GM12872 (cell line): Measurements from ENCODE around the gene TOMM40.

Experiments
- TF ChIP-seq, protein P1 (sequence below): IDR thresholded peaks from 3 replicates; pipeline ENCODE4 v1.5.1; 2011; ENCODE audit warnings: low read depth, mild to moderate bottlenecking, low read length, moderate library complexity; ENCODE audit not compliant: insufficient read depth

The TOMM40 gene

DNA sequence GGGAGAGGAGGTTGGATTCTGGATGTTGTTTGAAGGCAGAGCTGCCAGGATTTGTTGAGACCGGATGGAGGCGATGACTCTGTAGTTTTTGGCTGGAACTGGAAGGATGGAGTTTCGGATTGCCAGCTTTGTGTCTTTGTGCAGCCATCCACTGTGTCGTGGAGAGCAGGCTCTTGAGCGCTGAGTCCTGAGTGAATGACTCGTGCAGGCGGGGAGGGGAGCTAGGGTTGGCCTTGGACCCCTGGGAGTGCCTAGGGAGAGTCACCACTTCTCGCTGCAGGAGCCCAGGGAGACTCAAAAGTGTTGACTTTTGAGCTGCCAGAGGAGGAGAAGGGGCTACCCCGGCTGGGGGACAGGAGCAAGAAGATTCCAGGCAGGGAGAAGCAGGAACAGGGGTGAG lies 3.9 kb downstream of the TOMM40 start:
- TF ChIP-seq, protein P1, sequence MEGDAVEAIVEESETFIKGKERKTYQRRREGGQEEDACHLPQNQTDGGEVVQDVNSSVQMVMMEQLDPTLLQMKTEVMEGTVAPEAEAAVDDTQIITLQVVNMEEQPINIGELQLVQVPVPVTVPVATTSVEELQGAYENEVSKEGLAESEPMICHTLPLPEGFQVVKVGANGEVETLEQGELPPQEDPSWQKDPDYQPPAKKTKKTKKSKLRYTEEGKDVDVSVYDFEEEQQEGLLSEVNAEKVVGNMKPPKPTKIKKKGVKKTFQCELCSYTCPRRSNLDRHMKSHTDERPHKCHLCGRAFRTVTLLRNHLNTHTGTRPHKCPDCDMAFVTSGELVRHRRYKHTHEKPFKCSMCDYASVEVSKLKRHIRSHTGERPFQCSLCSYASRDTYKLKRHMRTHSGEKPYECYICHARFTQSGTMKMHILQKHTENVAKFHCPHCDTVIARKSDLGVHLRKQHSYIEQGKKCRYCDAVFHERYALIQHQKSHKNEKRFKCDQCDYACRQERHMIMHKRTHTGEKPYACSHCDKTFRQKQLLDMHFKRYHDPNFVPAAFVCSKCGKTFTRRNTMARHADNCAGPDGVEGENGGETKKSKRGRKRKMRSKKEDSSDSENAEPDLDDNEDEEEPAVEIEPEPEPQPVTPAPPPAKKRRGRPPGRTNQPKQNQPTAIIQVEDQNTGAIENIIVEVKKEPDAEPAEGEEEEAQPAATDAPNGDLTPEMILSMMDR: no peak

DNA sequence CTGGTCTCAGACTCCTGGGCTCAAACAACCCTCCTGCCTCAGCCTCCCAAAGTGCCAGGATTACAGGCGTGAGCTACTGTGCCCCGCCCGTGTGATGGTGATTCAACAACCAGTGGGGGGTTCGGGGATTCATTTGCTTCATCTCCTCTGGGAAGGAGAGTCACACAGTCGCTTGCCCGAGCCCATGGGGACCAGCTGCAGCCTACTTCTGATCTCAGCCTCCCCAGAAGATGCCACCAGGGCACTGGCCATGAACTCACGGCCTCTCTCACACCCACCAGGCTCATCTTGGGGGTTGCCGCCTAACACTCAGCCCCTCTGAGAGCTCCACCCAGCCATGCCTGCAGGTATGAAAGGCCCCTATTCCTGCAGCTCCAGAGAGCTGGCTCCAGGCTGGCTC lies 6.8 kb downstream of the TOMM40 start:
- TF ChIP-seq, protein P1: no peak

DNA sequence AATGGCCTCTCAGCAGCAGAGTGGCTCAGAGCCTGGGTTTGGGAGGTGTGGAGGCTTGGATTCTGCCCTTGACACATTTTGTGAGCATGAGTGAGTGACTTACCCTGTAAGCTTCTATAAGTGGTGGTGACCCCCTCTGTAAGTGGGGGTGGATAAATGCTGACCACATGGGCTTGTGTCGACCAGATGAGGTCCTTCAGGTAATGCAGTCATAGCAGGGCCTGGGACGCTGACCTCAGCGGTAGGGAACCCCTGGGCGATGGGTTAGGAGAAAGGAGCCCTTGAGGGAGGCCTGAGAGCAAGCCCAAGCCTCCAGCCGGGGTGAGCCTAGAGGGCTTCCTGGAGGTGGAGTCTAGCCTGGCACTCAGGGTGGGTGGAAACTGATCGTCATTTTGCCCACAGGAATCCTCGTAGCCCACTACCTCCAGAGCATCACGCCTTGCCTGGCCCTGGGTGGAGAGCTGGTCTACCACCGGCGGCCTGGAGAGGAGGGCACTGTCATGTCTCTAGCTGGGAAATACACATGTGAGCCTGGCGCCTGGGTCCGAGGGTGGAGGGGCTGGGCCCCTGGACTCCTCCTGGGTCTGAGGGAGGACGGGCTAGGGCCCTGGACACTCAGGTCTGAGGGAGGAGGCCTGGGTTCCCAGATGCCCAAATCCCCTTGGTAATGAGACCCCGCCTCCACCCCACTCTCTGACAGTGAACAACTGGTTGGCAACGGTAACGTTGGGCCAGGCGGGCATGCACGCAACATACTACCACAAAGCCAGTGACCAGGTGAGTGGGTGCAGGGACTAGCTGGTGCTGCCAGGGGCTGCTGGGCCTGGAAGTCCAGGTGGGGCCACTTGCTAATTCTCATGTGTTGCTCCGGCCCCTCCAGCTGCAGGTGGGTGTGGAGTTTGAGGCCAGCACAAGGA lies 9.5 kb downstream of the TOMM40 start:
- TF ChIP-seq, protein P1: no peak

DNA sequence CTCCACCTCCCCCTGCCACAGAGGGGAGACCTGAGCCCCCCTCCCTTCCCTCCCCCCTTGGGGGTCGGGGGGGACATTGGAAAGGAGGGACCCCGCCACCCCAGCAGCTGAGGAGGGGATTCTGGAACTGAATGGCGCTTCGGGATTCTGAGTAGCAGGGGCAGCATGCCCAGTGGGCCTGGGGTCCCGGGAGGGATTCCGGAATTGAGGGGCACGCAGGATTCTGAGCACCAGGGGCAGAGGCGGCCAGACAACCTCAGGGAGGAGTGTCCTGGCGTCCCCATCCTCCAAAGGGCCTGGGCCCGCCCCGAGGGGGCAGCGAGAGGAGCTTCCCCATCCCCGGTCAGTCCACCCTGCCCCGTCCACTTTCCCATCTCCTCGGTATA lies 12.2 kb downstream of the TOMM40 start:
- TF ChIP-seq, protein P1: no peak

DNA sequence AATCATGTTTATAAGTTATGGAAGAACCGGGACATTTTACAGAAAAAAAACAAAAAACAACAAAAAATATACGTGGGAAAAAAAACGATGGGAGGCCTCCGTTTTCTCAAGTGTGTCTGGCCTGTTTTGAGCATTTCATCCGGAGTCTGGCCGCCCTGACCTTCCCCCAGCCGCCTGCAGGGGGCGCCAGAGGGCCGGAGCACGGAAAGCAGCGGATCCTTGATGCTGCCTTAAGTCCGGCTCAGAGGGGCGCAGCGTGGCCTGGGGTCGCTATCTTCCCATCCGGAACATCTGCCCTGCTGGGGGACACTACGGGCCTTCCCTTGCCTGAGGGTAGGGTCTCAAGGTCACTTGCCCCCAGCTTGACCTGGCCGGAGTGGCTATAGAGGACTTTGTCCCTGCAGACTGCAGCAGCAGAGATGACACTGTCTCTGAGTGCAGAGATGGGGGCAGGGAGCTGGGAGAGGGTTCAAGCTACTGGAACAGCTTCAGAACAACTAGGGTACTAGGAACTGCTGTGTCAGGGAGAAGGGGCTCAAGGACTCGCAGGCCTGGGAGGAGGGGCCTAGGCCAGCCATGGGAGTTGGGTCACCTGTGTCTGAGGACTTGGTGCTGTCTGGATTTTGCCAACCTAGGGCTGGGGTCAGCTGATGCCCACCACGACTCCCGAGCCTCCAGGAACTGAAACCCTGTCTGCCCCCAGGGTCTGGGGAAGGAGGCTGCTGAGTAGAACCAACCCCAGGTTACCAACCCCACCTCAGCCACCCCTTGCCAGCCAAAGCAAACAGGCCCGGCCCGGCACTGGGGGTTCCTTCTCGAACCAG lies 12.8 kb downstream of the TOMM40 start:
- TF ChIP-seq, protein P1: peak; percentile 97

DNA sequence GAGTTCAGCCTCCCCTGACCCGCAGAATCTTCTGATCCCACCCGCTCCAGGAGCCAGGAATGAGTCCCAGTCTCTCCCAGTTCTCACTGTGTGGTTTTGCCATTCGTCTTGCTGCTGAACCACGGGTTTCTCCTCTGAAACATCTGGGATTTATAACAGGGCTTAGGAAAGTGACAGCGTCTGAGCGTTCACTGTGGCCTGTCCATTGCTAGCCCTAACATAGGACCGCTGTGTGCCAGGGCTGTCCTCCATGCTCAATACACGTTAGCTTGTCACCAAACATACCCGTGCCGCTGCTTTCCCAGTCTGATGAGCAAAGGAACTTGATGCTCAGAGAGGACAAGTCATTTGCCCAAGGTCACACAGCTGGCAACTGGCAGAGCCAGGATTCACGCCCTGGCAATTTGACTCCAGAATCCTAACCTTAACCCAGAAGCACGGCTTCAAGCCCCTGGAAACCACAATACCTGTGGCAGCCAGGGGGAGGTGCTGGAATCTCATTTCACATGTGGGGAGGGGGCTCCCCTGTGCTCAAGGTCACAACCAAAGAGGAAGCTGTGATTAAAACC lies 13.5 kb downstream of the TOMM40 start:
- TF ChIP-seq, protein P1: peak; percentile 41; the same call in 1 of the 3 replicates

DNA sequence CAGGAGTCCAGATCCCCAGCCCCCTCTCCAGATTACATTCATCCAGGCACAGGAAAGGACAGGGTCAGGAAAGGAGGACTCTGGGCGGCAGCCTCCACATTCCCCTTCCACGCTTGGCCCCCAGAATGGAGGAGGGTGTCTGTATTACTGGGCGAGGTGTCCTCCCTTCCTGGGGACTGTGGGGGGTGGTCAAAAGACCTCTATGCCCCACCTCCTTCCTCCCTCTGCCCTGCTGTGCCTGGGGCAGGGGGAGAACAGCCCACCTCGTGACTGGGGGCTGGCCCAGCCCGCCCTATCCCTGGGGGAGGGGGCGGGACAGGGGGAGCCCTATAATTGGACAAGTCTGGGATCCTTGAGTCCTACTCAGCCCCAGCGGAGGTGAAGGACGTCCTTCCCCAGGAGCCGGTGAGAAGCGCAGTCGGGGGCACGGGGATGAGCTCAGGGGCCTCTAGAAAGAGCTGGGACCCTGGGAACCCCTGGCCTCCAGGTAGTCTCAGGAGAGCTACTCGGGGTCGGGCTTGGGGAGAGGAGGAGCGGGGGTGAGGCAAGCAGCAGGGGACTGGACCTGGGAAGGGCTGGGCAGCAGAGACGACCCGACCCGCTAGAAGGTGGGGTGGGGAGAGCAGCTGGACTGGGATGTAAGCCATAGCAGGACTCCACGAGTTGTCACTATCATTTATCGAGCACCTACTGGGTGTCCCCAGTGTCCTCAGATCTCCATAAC lies 14.5 kb downstream of the TOMM40 start, which contains the start of gene APOE:
Gene APOE (plus strand): TSS at position 360 of the 724 bp plus-strand sequence. CDS start 829 bp downstream, outside the sequence.
- TF ChIP-seq, protein P1: no peak
